ENCODE measurements around the gene MOB1B.

GRCh38 chr4:70996018-70996360, 93.8 kb downstream of the MOB1B start:
- TF ChIP-seq CTCF (IDR thresholded peaks at IDR 0.05) (no peak), POLR2A (IDR thresholded peaks at IDR 0.05) (no peak)
